ENCODE results near the gene COL28A1.
A peak's percentile ranks its signal among the peaks of the same experiment; 100 is the strongest.
"Not testable (repeated sequence)": the region's sequence is repeated elsewhere in the genome, so short reads cannot be mapped to it uniquely, and the experiment has no call there.

COL28A1 gene

GRCh38 chr7:7516156-7516555, 19.5 kb downstream of the COL28A1 start:
- no peak for DNase-seq

- DNase-seq = no peak
Measured at GRCh38 chr7:7512861-7513597, 22.6 kb downstream of the COL28A1 start.

- no peak for DNase-seq
Measured at GRCh38 chr7:7510794-7511193, 24.9 kb downstream of the COL28A1 start.

- DNase-seq = no peak
Measured at GRCh38 chr7:7505915-7506314, 29.8 kb downstream of the COL28A1 start.

- no peak for DNase-seq
Measured at GRCh38 chr7:7504910-7505704, 30.6 kb downstream of the COL28A1 start.

- DNase-seq = no peak
Measured at GRCh38 chr7:7499892-7500291, 35.8 kb downstream of the COL28A1 start.

GRCh38 chr7:7498856-7499255, 36.8 kb downstream of the COL28A1 start:
- DNase-seq = no peak

- no peak for DNase-seq
Measured at GRCh38 chr7:7496311-7496710, 39.4 kb downstream of the COL28A1 start.

GRCh38 chr7:7495171-7495570, 40.5 kb downstream of the COL28A1 start:
- no peak for DNase-seq

- DNase-seq = no peak
Measured at GRCh38 chr7:7491044-7491443, 44.6 kb downstream of the COL28A1 start.

- DNase-seq = no peak
Measured at GRCh38 chr7:7490003-7490402, 45.7 kb downstream of the COL28A1 start.

- no peak for DNase-seq
Measured at GRCh38 chr7:7489546-7489945, 46.1 kb downstream of the COL28A1 start.

- no peak for DNase-seq
Measured at GRCh38 chr7:7486362-7486761, 49.3 kb downstream of the COL28A1 start.

- no peak for DNase-seq
Measured at GRCh38 chr7:7484072-7484471, 51.6 kb downstream of the COL28A1 start.

- no peak for DNase-seq
Measured at GRCh38 chr7:7481802-7482201, 53.9 kb downstream of the COL28A1 start.

GRCh38 chr7:7479275-7479805, 56.3 kb downstream of the COL28A1 start:
- DNase-seq = no peak

- no peak for DNase-seq
Measured at GRCh38 chr7:7478569-7478968, 57.1 kb downstream of the COL28A1 start.

GRCh38 chr7:7477641-7478040, 58.0 kb downstream of the COL28A1 start:
- DNase-seq = not testable (repeated sequence)

GRCh38 chr7:7476381-7476780, 59.3 kb downstream of the COL28A1 start:
- no peak for DNase-seq

- DNase-seq = peak; percentile 51
Measured at GRCh38 chr7:7475601-7476000, 60.1 kb downstream of the COL28A1 start.

GRCh38 chr7:7474436-7474835, 61.2 kb downstream of the COL28A1 start:
- DNase-seq = no peak

GRCh38 chr7:7464991-7465765, 70.5 kb downstream of the COL28A1 start:
- not testable (repeated sequence) for DNase-seq

- DNase-seq = no peak
Measured at GRCh38 chr7:7454000-7454399, 81.7 kb downstream of the COL28A1 start.

Data from NCI-H226 (cell line).